Measurements from ENCODE around the gene TMEM198. TPM values are rescaled to one million over a fixed set of nuclear protein-coding genes. Genes with fewer than 3 reads are reported as not detected.

Gene TMEM198
- total RNA-seq, 2 experiments from 2014 or later, result 2.5 to 6.6 TPM

- CTCF ChIA-PET (ENCODE audit: unreplicated experiment), result interaction anchor here (1.2 to 1.4 kb wide), 2 partner anchors 22 to 57 kb away, joined by 3 to 5 read pairs; partner anchors contain the start of gene GMPPA
- Histone ChIP-seq H3K36me3 (ENCODE audit: insufficient read depth, low read length) (no peaks in the 10 kb centered on the region), H3K9me2 (ENCODE audit: insufficient read depth, low read length) (no peaks in the 10 kb centered on the region), H3K4me2 (ENCODE audit: low read length) (no peak overlapping the region), H3K4me1 (ENCODE audit: insufficient read depth, low read length, poor library complexity, severe bottlenecking) (no peaks in the 10 kb centered on the region), H3K4me3 (ENCODE audit: low read depth, low read length, poor library complexity, severe bottlenecking) (no peak overlapping the region), H4K20me1 (ENCODE audit: insufficient read depth, low read length) (no peaks in the 10 kb centered on the region), H3K9me3 (ENCODE audit: low read length) (no peaks in the 10 kb centered on the region), H2AFZ (ENCODE audit: low read length) (no peak overlapping the region), H3K27ac (ENCODE audit: low read depth, low read length, poor library complexity, severe bottlenecking) (no peak overlapping the region), H3K79me2 (ENCODE audit: insufficient read depth, low read depth, low read length) (no peaks in the 10 kb centered on the region)
- TF ChIP-seq CTCF (conservative IDR thresholded peaks at IDR 0.05; ENCODE audit: low read length) (no peak), EZH2phosphoT487 (IDR thresholded peaks at IDR 0.05; ENCODE audit: borderline replicate concordance, low read depth, low read length) (no peak)
- intact Hi-C loops (cut with micrococcal nuclease; ENCODE audit: unreplicated experiment), result no loop called here
- no peak for DNase-seq (ENCODE audit: low spot score)
- POLR2A ChIA-PET, result interaction anchor here (1.3 kb wide), 1 partner anchor 132 kb away, joined by 4 read pairs; the partner anchor contains the start of gene DNPEP
- no TSS peak for BruUV-seq (replicated peaks)
Observed at GRCh38 chr2:219520079-219520478, 23.7 kb upstream of the TMEM198 start.

- no peaks in the 10 kb centered on the region for H3K4me1 ChIP-seq (ENCODE audit: insufficient read depth, low read length, poor library complexity, severe bottlenecking)
- no peaks in the 10 kb centered on the region for H4K20me1 ChIP-seq (ENCODE audit: insufficient read depth, low read length)
- H3K79me2 ChIP-seq (ENCODE audit: insufficient read depth, low read depth, low read length), result no peaks in the 10 kb centered on the region
- intact Hi-C loops (cut with micrococcal nuclease; ENCODE audit: unreplicated experiment), result no loop called here
- POLR2A ChIA-PET, result interaction anchor here (1.0 to 1.3 kb wide), 2 partner anchors 22 to 134 kb away, joined by 3 to 4 read pairs; partner anchors contain the start of gene DNPEP
- no TSS peak for BruUV-seq (replicated peaks)
- CTCF ChIA-PET (ENCODE audit: unreplicated experiment), result interaction anchor here (1.2 to 1.4 kb wide), 2 partner anchors 23 to 58 kb away, joined by 3 to 5 read pairs; partner anchors contain the start of gene GMPPA
- H3K9me3 ChIP-seq (ENCODE audit: low read length), result no peaks in the 10 kb centered on the region
- H3K4me2 ChIP-seq (ENCODE audit: low read length), result no peak overlapping the region
- H3K4me3 ChIP-seq (ENCODE audit: low read depth, low read length, poor library complexity, severe bottlenecking), result no peak overlapping the region
- no peak overlapping the region for H3K27ac ChIP-seq (ENCODE audit: low read depth, low read length, poor library complexity, severe bottlenecking)
- no peak overlapping the region for H2AFZ ChIP-seq (ENCODE audit: low read length)
- no peak for TF ChIP-seq EZH2phosphoT487 (IDR thresholded peaks at IDR 0.05; ENCODE audit: borderline replicate concordance, low read depth, low read length)
- TF ChIP-seq CTCF (conservative IDR thresholded peaks at IDR 0.05; ENCODE audit: low read length), result peak; percentile 64
- no peaks in the 10 kb centered on the region for H3K9me2 ChIP-seq (ENCODE audit: insufficient read depth, low read length)
- no peak for DNase-seq (ENCODE audit: low spot score)
- no peaks in the 10 kb centered on the region for H3K36me3 ChIP-seq (ENCODE audit: insufficient read depth, low read length)
Observed at GRCh38 chr2:219521066-219521880, 22.6 kb upstream of the TMEM198 start.
